Measurements from ENCODE around the gene TMCC3.

Gene TMCC3

DNA sequence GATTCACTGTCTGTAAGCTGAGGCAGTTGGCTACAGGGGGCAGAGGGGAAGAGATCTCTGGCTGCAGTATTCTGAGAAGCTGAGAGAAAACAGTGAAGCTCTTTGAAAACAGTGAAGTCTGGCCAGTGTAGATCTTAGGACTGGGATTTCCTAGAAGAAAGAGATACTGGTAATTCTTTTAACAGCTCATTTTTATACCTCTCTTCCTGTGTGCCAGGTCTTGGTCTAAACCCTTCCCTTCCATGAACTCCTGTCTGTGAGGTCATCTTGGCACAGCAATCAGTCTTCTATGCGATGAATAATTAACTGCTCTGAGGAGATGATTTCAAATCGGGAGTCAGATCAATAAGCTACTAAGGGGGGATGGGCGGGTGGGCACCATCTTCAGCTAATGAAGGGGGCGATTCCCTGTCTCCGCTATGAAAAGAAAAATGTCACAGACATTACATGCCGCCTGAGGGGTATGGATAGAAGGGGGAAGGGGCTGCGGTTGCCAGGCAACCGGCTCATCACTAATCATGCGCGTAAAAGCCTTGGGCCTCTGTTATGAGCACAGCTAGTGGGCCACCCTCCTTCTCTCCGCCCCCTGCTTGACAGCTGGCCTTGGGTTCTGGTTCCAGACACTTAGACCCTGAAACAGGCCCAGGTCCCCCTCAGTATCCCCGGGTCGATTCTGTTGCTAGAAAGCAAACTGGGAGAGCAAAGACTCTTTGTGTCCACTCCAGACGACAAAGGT lies 115.4 kb downstream of the TMCC3 start:
- DNase-seq (ENCODE audit: low read depth in 2 of 2) = no peak

GRCh38 chr12:94534278-94534677 lies 116.1 kb downstream of the TMCC3 start:
- DNase-seq (ENCODE audit: low read depth in 2 of 2) = no peak

DNA sequence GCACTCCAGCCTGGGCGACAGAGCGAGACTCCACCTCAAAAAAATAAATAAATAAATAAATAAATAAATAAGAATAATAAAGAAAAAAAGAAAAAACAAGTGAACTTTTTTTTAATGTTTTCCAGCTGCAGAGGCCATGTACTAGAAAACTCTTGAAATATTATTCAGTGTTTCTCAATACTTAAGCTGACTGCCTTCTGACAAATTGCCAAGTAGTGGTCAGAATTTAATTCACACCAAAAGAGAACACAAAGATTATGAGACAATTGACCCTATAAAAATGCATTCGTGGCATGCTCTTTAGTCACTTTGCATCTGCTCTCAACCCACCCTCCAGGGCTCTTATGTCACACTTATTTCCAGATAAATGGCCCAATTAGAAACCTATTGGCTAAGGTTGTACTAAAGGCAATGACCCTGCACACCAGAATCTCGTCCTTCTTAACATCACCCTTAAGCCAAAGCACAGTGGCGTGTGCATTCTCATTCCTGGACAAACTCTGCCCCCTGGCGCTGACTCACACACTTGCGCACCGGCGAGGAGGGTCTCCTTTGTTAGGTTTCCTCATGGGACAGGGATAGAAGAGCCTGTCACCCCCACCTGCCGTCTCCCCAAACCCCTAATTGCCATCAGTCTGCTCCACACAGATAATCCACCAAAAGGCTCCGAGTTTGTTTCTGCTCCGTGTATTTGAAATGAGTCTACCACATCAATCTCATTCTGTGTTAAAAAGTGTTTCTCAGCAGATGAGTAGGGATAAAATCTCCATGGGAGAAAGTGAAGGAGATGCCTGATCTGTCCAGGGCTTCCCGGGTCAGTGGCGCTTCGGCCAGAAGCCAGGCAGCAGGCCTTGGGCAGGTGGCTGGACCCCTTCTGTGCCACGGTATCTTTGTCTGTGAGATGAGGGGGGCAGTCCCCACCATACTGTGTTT lies 117.6 kb downstream of the TMCC3 start:
- peak; percentile 19 to 62 for DNase-seq (ENCODE audit: low read depth in 2 of 2)

GRCh38 chr12:94531196-94531720 lies 119.1 kb downstream of the TMCC3 start:
- DNase-seq (ENCODE audit: low read depth in 2 of 2) = no peak

DNA sequence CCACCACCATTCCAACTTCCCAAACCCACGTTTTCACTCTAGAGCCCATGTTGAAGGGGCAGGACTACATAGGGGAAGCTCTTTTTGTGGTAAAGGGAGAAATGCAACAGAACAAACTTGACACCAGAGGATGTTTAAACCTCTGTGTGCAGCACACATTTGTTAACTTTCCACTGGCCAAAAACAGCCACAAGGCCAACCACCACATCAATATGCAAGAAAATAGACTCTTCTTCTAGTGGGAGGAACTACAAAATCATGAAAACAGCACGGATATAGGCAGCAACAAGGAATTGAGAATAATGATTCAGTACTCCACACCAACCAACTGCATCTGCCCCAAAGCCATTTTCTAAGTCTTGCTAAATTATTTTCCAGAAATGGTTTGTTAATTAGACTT lies 124.4 kb downstream of the TMCC3 start:
- DNase-seq (ENCODE audit: low read depth in 2 of 2) = no peak
